Endothelial cell of umbilical vein (primary cell): Measurements from ENCODE around the gene CLEC16A. TPM values are rescaled to one million over a fixed set of nuclear protein-coding genes. Genes with fewer than 3 reads are reported as not detected.

Source experiments
- BruUV-seq: library from RNA; stranded (reverse); fragments of 400-500 nt; replicated peaks from 2 replicates; lab custom pipeline; 2021; lab: Mats Ljungman, UMichigan
- CTCF ChIA-PET: fragments of 300-600, 350-600 bp; sonication (Branson Sonifier 250); formaldehyde crosslinking; loops from one replicate; lab custom pipeline; 2021; ENCODE audit warnings: antibody characterized with exemption, inconsistent platforms; lab: Charles Lee
- POLR2A ChIA-PET: fragments of 300-600, 350-600 bp; sonication (Branson Sonifier 250); formaldehyde crosslinking; loops from one replicate; lab custom pipeline; 2021; ENCODE audit warnings: antibody characterized with exemption, inconsistent platforms; lab: Charles Lee
- DNase-seq: peaks from one replicate; pipeline ENCODE4 v3.0.0-alpha.2; 2011; ENCODE audit warnings: low read depth, low spot score
- FAIRE-seq: peaks from 2 replicates; lab custom pipeline; 2011; peaks lifted over from hg19 to GRCh38; lab: Jason Lieb, UNC
- H2AFZ ChIP-seq: 2 replicates; pipeline ENCODE4 v1.6.0; 2012; ENCODE audit warnings: low read depth, low read length, control low read depth, inconsistent platforms
- H3K27ac ChIP-seq: 2 replicates; pipeline ENCODE4 v1.5.1; 2011; ENCODE audit warnings: low read depth, mild to moderate bottlenecking, control low read depth, low read length, moderate library complexity; ENCODE audit not compliant: insufficient read depth
- H3K27me3 ChIP-seq, 2 experiments: 2 replicates each; pipeline versions ENCODE4 v1.6.0 to v1.6.1; 2011; ENCODE audit warnings: low read length in 2 of 2, mixed read lengths in 1 of 2; ENCODE audit not compliant: control insufficient read depth in 2 of 2, insufficient read depth in 2 of 2
- H3K36me3 ChIP-seq, 2 experiments: 2 replicates in 1 of 2; 3 replicates in 1 of 2; pipeline ENCODE4 v1.5.1; 2011; ENCODE audit warnings: low read length in 2 of 2, mild to moderate bottlenecking in 1 of 2, moderate library complexity in 1 of 2; ENCODE audit not compliant: control insufficient read depth in 2 of 2, insufficient read depth in 2 of 2; ENCODE audit errors: extremely low read depth in 1 of 2
- H3K4me1 ChIP-seq: 3 replicates; pipeline ENCODE4 v1.5.1; 2011; ENCODE audit warnings: mild to moderate bottlenecking, low read length; ENCODE audit not compliant: control insufficient read depth, insufficient read depth; ENCODE audit errors: extremely low read depth
- H3K4me2 ChIP-seq: 2 replicates; pipeline ENCODE4 v1.6.1; 2011; ENCODE audit warnings: low read length, control low read depth, mixed read lengths; ENCODE audit not compliant: insufficient read depth
- H3K4me3 ChIP-seq, 3 experiments: fragments of 200-600 bp in 1 of 3; sonication (generic), shearing (Covaris generic) in 1 of 3; replicated peaks in 1 of 3; 2 replicates each; pipeline ENCODE4 v1.5.1; 2011 to 2016; ENCODE audit warnings: control low read depth in 3 of 3, low read length in 3 of 3, mild to moderate bottlenecking in 2 of 3, inconsistent platforms in 1 of 3, low read depth in 1 of 3, moderate library complexity in 1 of 3; ENCODE audit not compliant: insufficient read depth in 1 of 3
- H3K79me2 ChIP-seq: 2 replicates; pipeline ENCODE4 v1.6.0; 2012; ENCODE audit warnings: low read length, inconsistent platforms; ENCODE audit not compliant: control insufficient read depth, insufficient read depth
- H3K9ac ChIP-seq: replicated peaks from 2 replicates; pipeline ENCODE3; 2011; ENCODE audit warnings: low read length, control low read depth; ENCODE audit not compliant: insufficient read depth; ENCODE audit errors: extremely low read depth
- H3K9me1 ChIP-seq: replicated peaks from 3 replicates; pipeline ENCODE4 v1.6.0; 2011; ENCODE audit warnings: mild to moderate bottlenecking, low read length; ENCODE audit not compliant: control insufficient read depth, insufficient read depth; ENCODE audit errors: extremely low read depth
- H3K9me3 ChIP-seq: replicated peaks from 2 replicates; pipeline ENCODE4 v1.5.1; 2012; ENCODE audit warnings: low read length, inconsistent platforms; ENCODE audit not compliant: control insufficient read depth, insufficient read depth
- H4K20me1 ChIP-seq: replicated peaks from 2 replicates; pipeline ENCODE3; 2011; ENCODE audit warnings: mild to moderate bottlenecking, low read length; ENCODE audit not compliant: control insufficient read depth, insufficient read depth; ENCODE audit errors: extremely low read depth
- CTCF ChIP-seq, 2 donors: IDR thresholded peaks; 1 replicate in 1 of 2; 2 replicates in 1 of 2; pipeline ENCODE4 v1.5.1; 2011; ENCODE audit warnings: low read length in 2 of 2, mild to moderate bottlenecking in 2 of 2, moderate library complexity in 2 of 2, control low read depth in 1 of 2, inconsistent platforms in 1 of 2, low read depth in 1 of 2; ENCODE audit not compliant: insufficient read depth in 1 of 2; ENCODE audit errors: extremely low read depth in 1 of 2
- EZH2 ChIP-seq: IDR thresholded peaks from 2 replicates; pipeline ENCODE4 v1.6.1; 2012; ENCODE audit warnings: borderline replicate concordance, low read depth, mild to moderate bottlenecking, moderate library complexity, low read length, inconsistent platforms; ENCODE audit not compliant: severe bottlenecking
- FOS ChIP-seq: IDR thresholded peaks from 2 replicates; pipeline ENCODE4 v1.6.1; 2011; ENCODE audit warnings: mild to moderate bottlenecking, low read length, moderate library complexity, borderline replicate concordance; ENCODE audit not compliant: insufficient read depth
- GATA2 ChIP-seq: IDR thresholded peaks from 2 replicates; pipeline ENCODE4 v1.7.0; 2011; ENCODE audit warnings: low read depth, mild to moderate bottlenecking, moderate library complexity, mixed read lengths, low read length; ENCODE audit not compliant: insufficient read length, insufficient read depth
- JUN ChIP-seq: IDR thresholded peaks from 2 replicates; pipeline ENCODE4 v1.6.1; 2011; ENCODE audit warnings: borderline replicate concordance, low read depth; ENCODE audit not compliant: insufficient read length, insufficient read depth
- MAX ChIP-seq: IDR thresholded peaks from 2 replicates; pipeline ENCODE4 v1.6.1; 2011; ENCODE audit not compliant: insufficient read depth, insufficient read length
- MYC ChIP-seq: IDR thresholded peaks from one replicate; pipeline ENCODE4 v1.6.1; 2011; ENCODE audit warnings: mild to moderate bottlenecking, low read depth, low read length
- POLR2A ChIP-seq: IDR thresholded peaks from 2 replicates; pipeline ENCODE4 v1.6.1; 2012; ENCODE audit warnings: low read depth, mild to moderate bottlenecking, control low read depth, low read length
- POLR2AphosphoS5 ChIP-seq: IDR thresholded peaks from 2 replicates; pipeline ENCODE4 v1.6.1; 2012; ENCODE audit warnings: low read depth, mild to moderate bottlenecking, control low read depth, low read length, moderate library complexity; ENCODE audit not compliant: insufficient read depth
- dilution Hi-C: fragments of 300-500 bp; cut with MboI; formaldehyde crosslinking; loops from one replicate; pipeline ENCODE4 v1.15.0; 2019; ENCODE audit warnings: low sequenced_read_pairs; ENCODE audit not compliant: extremely low pct_ligation_motif_present
- intact Hi-C: fragments of 100-400 bp; cut with micrococcal nuclease; formaldehyde crosslinking; loops from one replicate; pipeline ENCODE4 v1.10.0; 2022
- polyA plus RNA-seq, 4 experiments: library from polyadenylated mRNA; depleted of rRNA in 3 of 4; stranded (reverse) in 3 of 4; unstranded in 1 of 4; fragments of >200 nt; gene quantifications; 2 replicates each; pipeline versions ENCODE4 v1.2.1 to v1.2.3, GENCODE V29; 2011 to 2012; ENCODE audit warnings: missing spikeins in 1 of 4
- total RNA-seq: library from RNA; stranded (reverse); gene quantifications from 2 replicates; pipeline ENCODE4 v1.2.3, GENCODE V29; 2021

Gene CLEC16A
- total and polyA plus RNA-seq, 2 donors (not counting 3 experiments of a cell fraction or from before 2014, with no cell fraction given), result 11.4 to 23.3 TPM

DNA sequence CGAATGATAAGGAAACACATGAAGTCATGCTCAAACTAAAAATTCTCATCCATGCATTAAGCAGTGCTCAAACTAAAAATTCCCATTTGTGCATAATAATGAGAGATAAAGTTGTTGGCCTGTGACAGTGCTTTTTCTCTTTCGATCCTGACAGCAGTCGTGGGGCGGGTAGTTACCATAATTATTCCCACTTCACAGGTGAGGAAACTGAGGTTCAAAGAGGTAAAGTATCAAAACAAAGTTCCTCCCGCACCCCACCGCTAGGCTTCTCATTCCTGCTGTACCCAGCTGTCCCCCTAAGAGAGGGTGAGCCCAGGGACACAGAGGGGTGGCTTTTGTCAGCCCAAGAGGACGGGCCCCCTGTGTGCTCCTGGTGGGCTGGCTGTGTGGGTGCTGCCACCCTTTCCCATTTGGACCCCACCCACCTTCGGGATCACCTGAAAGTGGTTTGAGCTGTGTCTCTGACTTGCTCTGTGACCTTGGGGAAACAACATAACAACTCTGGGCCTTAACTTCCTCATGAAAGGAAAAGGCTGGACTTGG lies 92.6 kb downstream of the CLEC16A start:
- FAIRE-seq (no peak), DNase-seq (no peak)
- intact Hi-C loops, result no loop called here
- dilution Hi-C loops, result no loop called here
- Histone ChIP-seq H3K4me1 (no peaks in the 10 kb centered on the region), H4K20me1 (no peaks in the 10 kb centered on the region), H3K9me1 (no peaks in the 10 kb centered on the region), H3K36me3 (peaks cover 0 to 12% of the 10 kb centered on the region in 2 experiments), H3K9me3 (no peaks in the 10 kb centered on the region), H3K4me2 (no peak overlapping the region), H3K27ac (no peak overlapping the region), H3K27me3 (no peaks in the 10 kb centered on the region), H3K9ac (no peak overlapping the region), H2AFZ (no peak overlapping the region), H3K4me3 (no peak overlapping the region), H3K79me2 (no peaks in the 10 kb centered on the region)
- ChIA-PET POLR2A (no interaction called here), CTCF (no interaction called here)
- no TSS peak for BruUV-seq
- TF ChIP-seq MYC (no peak), GATA2 (no peak), FOS (no peak), CTCF (IDR thresholded peaks at IDR 0.05; ENCODE audit: extremely low read depth in 1 of 2, insufficient read depth in 1 of 2, low read depth in 1 of 2, low read length in 2 of 2) (no peak), POLR2AphosphoS5 (no peak), EZH2 (no peak), POLR2A (no peak), MAX (no peak), JUN (no peak)
